GM18907 (cell line): ENCODE data around the gene LRRC75A.
"Not testable (repeated sequence)": the region's sequence is repeated elsewhere in the genome, so short reads cannot be mapped to it uniquely, and the experiment has no call there.

Experiments used
- ATAC-seq: cut with Tn5 transposase; IDR thresholded peaks from one replicate; pipeline ENCODE4 v1.9.1; 2021; ENCODE audit warnings: mild to moderate bottlenecking, moderate library complexity; ENCODE audit not compliant: unreplicated experiment

The LRRC75A gene

GRCh38 chr17:16455997-16456741 lies 35.8 kb downstream of the LRRC75A start:
- no peak for ATAC-seq

- no peak for ATAC-seq
Observed at GRCh38 chr17:16453493-16453851, 38.5 kb downstream of the LRRC75A start.

DNA sequence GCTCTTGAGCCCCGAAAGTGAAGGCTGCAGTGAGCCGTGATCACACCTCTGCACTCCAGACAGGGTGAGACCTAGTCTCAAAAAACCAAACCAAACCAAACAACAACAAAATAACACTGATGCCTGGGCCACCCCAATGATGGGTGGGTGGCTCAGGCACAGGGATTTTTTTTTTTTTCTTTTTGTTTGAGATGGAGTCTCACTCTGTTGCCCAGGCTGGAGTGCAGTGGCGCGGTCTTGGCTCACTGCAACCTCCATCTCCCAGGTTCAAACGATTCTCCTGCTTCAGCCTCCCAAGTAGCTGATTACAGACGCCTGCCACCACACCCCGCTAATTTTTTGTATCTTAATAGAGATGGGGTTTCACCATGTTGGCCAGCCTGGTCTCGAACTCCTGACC lies 39.7 kb downstream of the LRRC75A start:
- ATAC-seq: not testable (repeated sequence)

DNA sequence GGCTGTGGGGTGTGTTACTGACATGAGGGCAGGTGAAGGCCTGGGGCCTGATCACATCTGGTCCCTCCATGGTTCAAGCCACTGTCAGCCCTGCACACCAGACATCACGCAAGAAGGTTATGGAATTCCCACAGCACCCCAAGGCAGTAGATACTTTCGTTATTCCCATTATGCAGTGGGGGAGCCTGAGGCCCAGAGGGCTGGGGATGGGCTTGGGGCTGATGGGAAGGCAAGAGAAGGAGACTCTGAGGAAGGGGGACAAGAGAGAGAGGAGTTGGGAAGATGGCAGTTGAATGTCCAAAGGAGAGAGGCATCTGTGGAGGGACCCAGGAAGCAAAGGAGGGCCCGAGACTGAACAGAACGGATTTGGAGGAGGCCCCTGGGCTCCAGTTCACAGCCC lies 42.0 kb downstream of the LRRC75A start:
- ATAC-seq: no peak

DNA sequence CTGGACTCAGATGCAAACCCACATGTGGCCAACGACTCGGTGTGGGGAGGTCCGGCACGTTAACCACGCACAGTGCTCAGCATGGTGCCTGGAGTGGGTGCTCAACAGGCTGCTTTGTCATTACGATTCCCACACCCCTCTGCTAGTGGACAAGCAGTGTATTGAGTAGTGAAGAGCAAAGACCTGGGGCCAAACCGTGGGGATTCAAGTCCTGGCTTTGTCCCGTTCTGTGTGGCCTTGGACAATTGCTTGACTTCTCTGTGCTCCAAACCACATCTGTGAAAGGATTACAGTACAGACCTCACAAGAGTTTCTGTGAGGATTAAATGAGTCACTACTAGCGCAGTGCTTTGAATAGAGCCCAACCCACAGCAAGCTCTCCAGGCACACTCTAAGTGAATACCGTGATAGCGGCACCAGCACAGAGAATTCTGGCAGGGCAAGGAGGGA lies 42.8 kb downstream of the LRRC75A start:
- no peak for ATAC-seq

DNA sequence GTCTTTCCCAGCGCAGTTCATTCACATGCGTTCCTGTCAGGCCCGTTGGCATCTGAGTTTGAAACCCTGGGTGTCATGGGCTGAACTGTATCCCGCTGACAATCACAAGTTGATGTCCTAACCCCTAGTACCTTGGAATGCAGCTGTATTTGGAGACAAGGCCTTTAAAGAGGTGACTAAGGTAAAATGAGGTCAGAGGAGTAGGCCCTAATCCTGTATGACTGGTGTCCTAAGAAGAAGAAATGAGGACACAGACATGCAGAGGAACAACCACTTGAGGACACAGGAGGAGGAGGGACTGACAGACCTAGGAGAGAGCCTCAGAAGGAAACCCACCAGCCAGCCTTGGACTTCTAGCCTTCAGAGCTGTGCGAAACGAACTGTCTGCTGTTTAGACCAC lies 43.5 kb downstream of the LRRC75A start:
- no peak for ATAC-seq

GRCh38 chr17:16447676-16448075 lies 44.3 kb downstream of the LRRC75A start:
- ATAC-seq: no peak

DNA sequence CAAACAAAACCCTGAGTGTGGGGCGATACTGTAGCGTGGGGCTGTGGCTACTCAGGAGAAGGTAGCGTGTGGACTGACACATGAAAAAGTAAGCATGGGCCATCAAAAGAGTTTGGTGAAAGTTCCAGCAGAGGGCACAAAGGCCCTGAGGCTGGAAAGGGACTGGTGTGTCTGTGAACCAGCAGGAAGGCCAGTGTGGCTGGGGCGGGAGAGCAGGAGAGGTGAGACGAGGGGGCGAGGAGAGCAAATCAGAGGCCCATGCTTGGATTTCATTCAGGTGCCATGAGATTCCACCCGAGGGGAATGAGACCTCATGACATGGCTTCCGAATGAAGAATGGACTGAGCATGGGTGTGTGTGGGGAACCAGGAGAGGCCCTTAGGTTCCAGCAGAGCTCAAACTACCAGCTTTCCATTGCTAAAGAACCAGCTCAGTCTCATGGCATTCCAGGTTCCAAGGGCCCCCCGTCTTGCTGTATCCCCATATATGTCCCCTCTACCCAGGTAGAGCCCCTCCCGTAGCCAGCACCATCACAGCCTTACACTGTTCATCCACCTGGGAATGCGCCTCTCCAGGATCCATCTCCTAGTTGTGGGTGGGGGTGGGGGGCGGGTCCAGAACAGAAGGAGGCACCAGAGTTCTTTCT lies 45.5 kb downstream of the LRRC75A start:
- ATAC-seq: no peak

- ATAC-seq: no peak
Observed at GRCh38 chr17:16444258-16444886, 47.6 kb downstream of the LRRC75A start.

- ATAC-seq: no peak
Observed at GRCh38 chr17:16443511-16444257, 48.3 kb downstream of the LRRC75A start.

GRCh38 chr17:16442594-16443510 lies 49.1 kb downstream of the LRRC75A start:
- ATAC-seq: no peak

GRCh38 chr17:16442141-16442540 lies 49.9 kb downstream of the LRRC75A start:
- no peak for ATAC-seq

DNA sequence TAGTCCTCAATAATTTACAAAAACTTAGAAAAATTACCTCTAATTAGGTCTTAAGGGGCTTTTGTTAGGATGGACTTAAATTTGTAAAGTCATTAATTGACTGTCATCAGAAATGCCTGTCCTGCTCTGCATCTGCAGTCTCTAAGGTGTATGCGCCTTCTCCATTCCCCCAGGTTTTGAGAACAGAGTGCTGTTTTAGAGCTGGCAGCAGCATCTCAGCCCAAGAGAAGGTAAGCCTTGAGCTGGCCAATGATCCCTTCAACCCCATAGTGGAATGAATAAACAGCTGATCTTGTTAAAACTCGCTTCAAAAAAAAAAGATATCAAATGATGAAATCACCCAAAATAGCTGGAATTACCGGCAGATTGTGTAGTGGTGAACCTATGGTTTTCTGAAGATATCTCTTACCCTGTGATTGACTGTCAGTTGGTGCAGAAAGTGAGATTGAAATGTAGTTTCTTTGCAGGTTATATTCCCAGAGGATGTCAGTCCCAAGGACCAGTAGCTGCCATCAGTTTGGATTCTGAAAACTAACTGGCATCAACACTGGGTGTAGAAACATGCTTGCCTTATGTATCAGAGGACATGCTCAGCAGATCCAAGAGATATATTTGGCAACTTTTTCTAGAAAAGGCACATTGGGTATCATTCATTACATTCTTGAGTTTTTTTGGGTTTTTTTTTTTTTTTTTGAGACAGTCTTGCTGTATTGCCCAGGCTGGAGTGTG lies 50.9 kb downstream of the LRRC75A start:
- no peak for ATAC-seq

- ATAC-seq: not testable (repeated sequence)
Observed at GRCh38 chr17:16440354-16440753, 51.6 kb downstream of the LRRC75A start.

GRCh38 chr17:16439811-16440351 lies 52.1 kb downstream of the LRRC75A start:
- ATAC-seq: no peak

DNA sequence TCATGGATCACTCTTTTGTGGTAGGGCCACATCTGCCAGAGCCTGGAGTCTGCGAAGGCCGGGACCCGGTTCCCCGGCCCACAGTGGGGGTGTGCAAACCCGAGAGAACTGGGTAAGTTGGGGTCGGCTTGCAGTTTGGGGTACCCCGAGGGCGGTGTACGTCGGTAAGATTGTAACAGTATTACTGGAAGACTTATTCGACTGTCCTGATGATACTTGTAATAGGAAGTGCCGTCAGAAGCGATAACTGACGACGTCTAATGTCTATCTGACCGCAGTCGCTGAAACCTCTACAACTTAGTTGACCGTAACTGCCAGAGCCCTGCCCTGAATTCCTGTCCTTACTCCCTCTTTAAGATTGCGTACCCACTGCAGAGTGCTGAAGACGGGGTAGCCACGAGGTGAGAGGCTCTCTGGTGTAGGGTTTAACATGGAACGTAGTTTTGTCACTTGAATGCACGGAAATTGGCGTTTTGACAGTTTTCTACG lies 52.6 kb downstream of the LRRC75A start:
- peak; percentile 9 for ATAC-seq

GRCh38 chr17:16438557-16439302 lies 53.3 kb downstream of the LRRC75A start:
- peak; percentile 84 for ATAC-seq

DNA sequence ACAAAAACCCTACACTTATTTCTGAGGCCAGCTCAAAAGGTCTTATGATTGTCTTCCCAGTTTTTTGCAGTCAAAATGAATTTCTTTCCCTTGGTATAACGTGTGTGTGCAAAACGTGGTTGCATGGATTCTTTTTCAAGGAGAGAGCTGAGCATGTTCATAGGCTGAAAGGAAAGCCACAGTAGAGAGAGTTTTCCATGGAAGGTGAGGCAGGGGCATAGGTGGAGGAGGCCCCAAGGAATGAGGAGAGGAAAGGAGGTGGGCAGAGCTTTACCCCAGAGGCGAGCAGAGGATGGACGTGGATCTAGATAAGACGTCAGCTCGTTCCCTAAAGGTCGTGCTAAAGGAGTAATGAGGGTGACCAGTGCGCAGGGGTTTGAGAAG lies 53.8 kb downstream of the LRRC75A start:
- peak; percentile 14 for ATAC-seq

GRCh38 chr17:16437083-16437482 lies 54.9 kb downstream of the LRRC75A start:
- ATAC-seq: no peak
